Measurements from ENCODE around the gene AUTS2.

GRCh38 chr7:70833726-70834125, 1235.5 kb downstream of the AUTS2 start:
- TF ChIP-seq CTCF (conservative IDR thresholded peaks at IDR 0.05; ENCODE audit: low read depth, low read length) (no peak), EZH2 (IDR thresholded peaks at IDR 0.05; ENCODE audit: borderline replicate concordance, low read depth, low read length, poor library complexity, severe bottlenecking) (no peak)

Measured in A673 (cell line).